Neural cell (in vitro differentiated cells): ENCODE results near the gene CNN3. TPM values are rescaled to one million over a fixed set of nuclear protein-coding genes. Genes with fewer than 3 reads are reported as not detected.

ENCODE experiments used
- H2AFZ ChIP-seq: fragments of 200-600, 300-800 bp; sonication (generic), shearing (Covaris generic); 2 replicates; pipeline ENCODE4 v1.6.0; 2014; ENCODE audit warnings: low read depth, mild to moderate bottlenecking, antibody characterized with exemption, low read length, moderate library complexity
- H3F3A ChIP-seq: fragments of 200-600 bp; shearing (Covaris generic); 2 replicates; pipeline ENCODE4 v1.6.1; 2016; ENCODE audit warnings: mild to moderate bottlenecking, moderate library complexity, mixed read lengths, antibody characterized with exemption, low read length; ENCODE audit not compliant: insufficient read depth, poor library complexity, severe bottlenecking
- H3K27ac ChIP-seq: fragments of 200-600, 300-800 bp; sonication (generic), shearing (Covaris generic); 2 replicates; pipeline ENCODE4 v1.5.1; 2014; ENCODE audit warnings: mild to moderate bottlenecking, low read length, moderate library complexity
- H3K27me3 ChIP-seq: fragments of 300-800, 200-600 bp; sonication (generic), shearing (Covaris generic); 2 replicates; pipeline ENCODE4 v1.6.0; 2014; ENCODE audit warnings: mild to moderate bottlenecking, low read depth, low read length, moderate library complexity; ENCODE audit not compliant: insufficient read depth
- H3K36me3 ChIP-seq: fragments of 300-800, 200-600 bp; sonication (generic), shearing (Covaris generic); 2 replicates; pipeline ENCODE4 v1.5.1; 2014; ENCODE audit warnings: mild to moderate bottlenecking, antibody characterized with exemption, low read length, moderate library complexity; ENCODE audit not compliant: insufficient read depth
- H3K4me2 ChIP-seq: fragments of 300-800, 200-600 bp; sonication (generic), shearing (Covaris generic); 2 replicates; pipeline ENCODE4 v1.6.0; 2014; ENCODE audit warnings: mild to moderate bottlenecking, low read length
- H3K4me3 ChIP-seq: fragments of 300-800, 200-600 bp; sonication (generic), shearing (Covaris generic); 2 replicates; pipeline ENCODE4 v1.5.1; 2014; ENCODE audit warnings: mild to moderate bottlenecking, low read length, moderate library complexity
- H3K79me2 ChIP-seq: fragments of 200-600 bp; shearing (Covaris generic); replicated peaks from 2 replicates; pipeline ENCODE4 v1.6.0; 2014; ENCODE audit warnings: mild to moderate bottlenecking, low read length, moderate library complexity; ENCODE audit not compliant: insufficient read depth
- H3K9ac ChIP-seq: fragments of 300-800, 200-600 bp; sonication (generic), shearing (Covaris generic); 2 replicates; pipeline ENCODE4 v1.6.1; 2016; ENCODE audit warnings: mild to moderate bottlenecking, low read length, mixed read lengths
- H3K9me2 ChIP-seq: fragments of 200-600 bp; shearing (Covaris generic); 2 replicates; pipeline ENCODE4 v1.6.1; 2016; ENCODE audit warnings: mild to moderate bottlenecking, low read length, mixed read lengths; ENCODE audit not compliant: insufficient read depth
- H3K9me3 ChIP-seq: fragments of 200-600, 300-800 bp; sonication (generic), shearing (Covaris generic); 2 replicates; pipeline ENCODE4 v1.6.1; 2016; ENCODE audit warnings: mild to moderate bottlenecking, mixed run types, low read length, moderate library complexity, mixed read lengths
- H4K20me1 ChIP-seq: fragments of 200-600 bp; shearing (Covaris generic); 2 replicates; pipeline ENCODE4 v1.6.1; 2016; ENCODE audit warnings: mild to moderate bottlenecking, mixed run types; ENCODE audit not compliant: insufficient read depth
- EP300 ChIP-seq: fragments of 450-650 bp; conservative IDR thresholded peaks from 2 replicates; pipeline ENCODE4 v1.6.1; 2014; ENCODE audit warnings: antibody characterized with exemption, mild to moderate bottlenecking, moderate library complexity; ENCODE audit not compliant: poor library complexity, severe bottlenecking
- EZH2 ChIP-seq: fragments of 200-600, 300-800 bp; shearing (Covaris generic), sonication (generic); IDR thresholded peaks from 2 replicates; pipeline ENCODE4 v1.6.1; 2014; ENCODE audit warnings: antibody characterized with exemption, low read length, borderline replicate concordance, mild to moderate bottlenecking; ENCODE audit not compliant: insufficient read depth, poor library complexity, severe bottlenecking
- MXI1 ChIP-seq: fragments of 450-650 bp; conservative IDR thresholded peaks from 2 replicates; pipeline ENCODE4 v1.6.1; 2014; ENCODE audit warnings: antibody characterized with exemption, mild to moderate bottlenecking; ENCODE audit not compliant: poor library complexity, severe bottlenecking
- POLR2AphosphoS5 ChIP-seq: IDR thresholded peaks from 2 replicates; pipeline ENCODE4 v1.6.1; 2012
- RAD21 ChIP-seq: fragments of 450-650 bp; conservative IDR thresholded peaks from 2 replicates; pipeline ENCODE4 v1.6.1; 2014; ENCODE audit warnings: antibody characterized with exemption, mild to moderate bottlenecking, moderate library complexity
- SMC3 ChIP-seq: fragments of 450-650 bp; conservative IDR thresholded peaks from 2 replicates; pipeline ENCODE4 v1.6.1; 2014; ENCODE audit warnings: antibody characterized with exemption, mild to moderate bottlenecking, moderate library complexity; ENCODE audit not compliant: poor library complexity
- TAF1 ChIP-seq: IDR thresholded peaks from 2 replicates; pipeline ENCODE4 v1.6.1; 2012; ENCODE audit warnings: low read depth
- polyA plus RNA-seq: library from polyadenylated mRNA; depleted of rRNA; stranded (reverse); fragments of >200 nt; gene quantifications from 2 replicates; pipeline ENCODE4 v1.2.3, GENCODE V29; 2014
- TF ChIP-seq, protein P1 (sequence below): fragments of 450-650 bp; IDR thresholded peaks from 2 replicates; pipeline ENCODE4 v1.5.1; 2014; ENCODE audit warnings: antibody characterized with exemption, mild to moderate bottlenecking, moderate library complexity; ENCODE audit not compliant: poor library complexity, severe bottlenecking
- TF ChIP-seq, protein P2 (sequence below): IDR thresholded peaks from 2 replicates; pipeline ENCODE4 v1.6.1; 2012; ENCODE audit warnings: borderline replicate concordance

Gene CNN3
- polyA plus RNA-seq, 1 donor from 2014 or later = 106 TPM

DNA sequence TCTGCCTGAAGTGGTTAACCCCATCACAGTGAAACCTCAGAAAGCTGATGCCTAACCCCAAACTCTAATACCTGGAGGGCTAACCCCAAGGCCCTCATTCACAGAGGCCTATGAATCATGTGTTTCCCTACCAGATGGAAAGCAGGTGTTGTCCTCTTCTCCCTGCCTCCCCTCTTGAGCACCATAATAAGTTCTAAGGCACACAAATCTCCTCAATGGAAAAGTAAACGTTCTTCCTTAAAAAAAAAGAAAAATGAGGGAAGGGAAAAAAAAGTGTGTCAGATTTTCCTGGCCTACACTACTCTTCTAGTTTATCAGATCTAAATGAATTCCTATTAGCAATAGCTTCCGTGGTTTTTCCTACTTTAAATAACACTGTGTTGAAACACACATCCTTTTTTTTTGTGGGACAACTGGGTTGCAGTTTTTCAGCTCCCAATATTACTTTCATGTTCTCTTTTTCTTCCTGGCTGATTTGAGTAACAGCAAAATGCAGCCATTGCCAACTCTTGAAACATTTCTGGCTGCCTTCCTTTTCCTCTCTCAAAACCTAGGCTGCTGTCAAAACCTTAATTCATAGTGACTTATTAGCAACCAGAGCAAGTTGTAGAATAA, 63.5 kb downstream of the CNN3 start:
- Histone ChIP-seq H3F3A (no peaks in the 10 kb centered on the region), H3K4me3 (no peak overlapping the region), H3K4me2 (no peak overlapping the region), H3K27me3 (no peaks in the 10 kb centered on the region), H3K36me3 (no peaks in the 10 kb centered on the region), H3K27ac (no peak overlapping the region), H2AFZ (no peak overlapping the region), H4K20me1 (no peaks in the 10 kb centered on the region), H3K79me2 (no peaks in the 10 kb centered on the region), H3K9ac (no peak overlapping the region), H3K9me3 (no peaks in the 10 kb centered on the region), H3K9me2 (no peaks in the 10 kb centered on the region)
- TF ChIP-seq EZH2 (no peak), MXI1 (no peak), SMC3 (no peak), POLR2AphosphoS5 (no peak), TAF1 (no peak), RAD21 (no peak), EP300 (no peak)
- TF ChIP-seq, protein P1, sequence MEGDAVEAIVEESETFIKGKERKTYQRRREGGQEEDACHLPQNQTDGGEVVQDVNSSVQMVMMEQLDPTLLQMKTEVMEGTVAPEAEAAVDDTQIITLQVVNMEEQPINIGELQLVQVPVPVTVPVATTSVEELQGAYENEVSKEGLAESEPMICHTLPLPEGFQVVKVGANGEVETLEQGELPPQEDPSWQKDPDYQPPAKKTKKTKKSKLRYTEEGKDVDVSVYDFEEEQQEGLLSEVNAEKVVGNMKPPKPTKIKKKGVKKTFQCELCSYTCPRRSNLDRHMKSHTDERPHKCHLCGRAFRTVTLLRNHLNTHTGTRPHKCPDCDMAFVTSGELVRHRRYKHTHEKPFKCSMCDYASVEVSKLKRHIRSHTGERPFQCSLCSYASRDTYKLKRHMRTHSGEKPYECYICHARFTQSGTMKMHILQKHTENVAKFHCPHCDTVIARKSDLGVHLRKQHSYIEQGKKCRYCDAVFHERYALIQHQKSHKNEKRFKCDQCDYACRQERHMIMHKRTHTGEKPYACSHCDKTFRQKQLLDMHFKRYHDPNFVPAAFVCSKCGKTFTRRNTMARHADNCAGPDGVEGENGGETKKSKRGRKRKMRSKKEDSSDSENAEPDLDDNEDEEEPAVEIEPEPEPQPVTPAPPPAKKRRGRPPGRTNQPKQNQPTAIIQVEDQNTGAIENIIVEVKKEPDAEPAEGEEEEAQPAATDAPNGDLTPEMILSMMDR = no peak
- TF ChIP-seq, protein P2, sequence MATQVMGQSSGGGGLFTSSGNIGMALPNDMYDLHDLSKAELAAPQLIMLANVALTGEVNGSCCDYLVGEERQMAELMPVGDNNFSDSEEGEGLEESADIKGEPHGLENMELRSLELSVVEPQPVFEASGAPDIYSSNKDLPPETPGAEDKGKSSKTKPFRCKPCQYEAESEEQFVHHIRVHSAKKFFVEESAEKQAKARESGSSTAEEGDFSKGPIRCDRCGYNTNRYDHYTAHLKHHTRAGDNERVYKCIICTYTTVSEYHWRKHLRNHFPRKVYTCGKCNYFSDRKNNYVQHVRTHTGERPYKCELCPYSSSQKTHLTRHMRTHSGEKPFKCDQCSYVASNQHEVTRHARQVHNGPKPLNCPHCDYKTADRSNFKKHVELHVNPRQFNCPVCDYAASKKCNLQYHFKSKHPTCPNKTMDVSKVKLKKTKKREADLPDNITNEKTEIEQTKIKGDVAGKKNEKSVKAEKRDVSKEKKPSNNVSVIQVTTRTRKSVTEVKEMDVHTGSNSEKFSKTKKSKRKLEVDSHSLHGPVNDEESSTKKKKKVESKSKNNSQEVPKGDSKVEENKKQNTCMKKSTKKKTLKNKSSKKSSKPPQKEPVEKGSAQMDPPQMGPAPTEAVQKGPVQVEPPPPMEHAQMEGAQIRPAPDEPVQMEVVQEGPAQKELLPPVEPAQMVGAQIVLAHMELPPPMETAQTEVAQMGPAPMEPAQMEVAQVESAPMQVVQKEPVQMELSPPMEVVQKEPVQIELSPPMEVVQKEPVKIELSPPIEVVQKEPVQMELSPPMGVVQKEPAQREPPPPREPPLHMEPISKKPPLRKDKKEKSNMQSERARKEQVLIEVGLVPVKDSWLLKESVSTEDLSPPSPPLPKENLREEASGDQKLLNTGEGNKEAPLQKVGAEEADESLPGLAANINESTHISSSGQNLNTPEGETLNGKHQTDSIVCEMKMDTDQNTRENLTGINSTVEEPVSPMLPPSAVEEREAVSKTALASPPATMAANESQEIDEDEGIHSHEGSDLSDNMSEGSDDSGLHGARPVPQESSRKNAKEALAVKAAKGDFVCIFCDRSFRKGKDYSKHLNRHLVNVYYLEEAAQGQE = no peak

DNA sequence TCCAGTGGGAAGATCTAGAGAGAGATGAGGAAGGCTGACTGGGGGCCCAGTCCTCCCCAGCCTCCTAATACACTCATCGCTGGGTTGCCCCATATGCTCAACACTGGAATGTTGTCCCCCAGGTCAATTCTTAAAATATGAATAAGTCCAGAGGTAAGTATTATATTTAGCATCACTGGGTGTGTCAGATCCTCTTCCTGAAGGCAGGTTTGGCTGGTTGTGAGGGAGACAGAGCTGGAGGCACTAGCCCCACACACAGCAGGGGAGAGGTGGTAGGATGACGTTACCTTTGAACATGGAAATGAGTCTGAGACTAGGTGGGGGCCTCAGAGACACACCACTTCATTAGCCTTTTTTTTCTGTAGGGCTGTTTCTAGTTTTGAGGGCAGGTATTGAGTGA, 64.2 kb downstream of the CNN3 start:
- TF ChIP-seq SMC3 = no peak
- TF ChIP-seq, protein P1 = no peak
- no peak for TF ChIP-seq EZH2
- TF ChIP-seq MXI1 = no peak
- no peak for TF ChIP-seq RAD21
- TF ChIP-seq POLR2AphosphoS5 = no peak
- TF ChIP-seq EP300 = no peak
- TF ChIP-seq TAF1 = no peak
- TF ChIP-seq, protein P2 = no peak
- no peak overlapping the region for H3K4me2 ChIP-seq
- no peak overlapping the region for H3K27ac ChIP-seq

More for the DNA sequence above, 64.2 kb downstream of the CNN3 start:
- H3F3A ChIP-seq = no peaks in the 10 kb centered on the region
- H2AFZ ChIP-seq = no peak overlapping the region
- H3K9me3 ChIP-seq = no peaks in the 10 kb centered on the region
- H4K20me1 ChIP-seq = no peaks in the 10 kb centered on the region
- H3K79me2 ChIP-seq = no peaks in the 10 kb centered on the region
- H3K9ac ChIP-seq = no peak overlapping the region
- no peaks in the 10 kb centered on the region for H3K36me3 ChIP-seq
- no peaks in the 10 kb centered on the region for H3K27me3 ChIP-seq
- H3K4me3 ChIP-seq = no peak overlapping the region
- no peaks in the 10 kb centered on the region for H3K9me2 ChIP-seq
